Measurements from ENCODE around the gene STAM.
A peak's percentile ranks its signal among the peaks of the same experiment; 100 is the strongest.

STAM gene

GRCh38 chr10:17733620-17734019 lies 89.7 kb downstream of the STAM start:
- DNase-seq: no peak

- peak; percentile 65 for DNase-seq
Measured at GRCh38 chr10:17734432-17735080, 90.6 kb downstream of the STAM start.

GRCh38 chr10:17735166-17735941 lies 91.4 kb downstream of the STAM start:
- DNase-seq: peak; percentile 16

- no peak for DNase-seq
Measured at GRCh38 chr10:17736223-17736622, 92.3 kb downstream of the STAM start.

- peak; percentile 43 for DNase-seq
Measured at GRCh38 chr10:17737027-17737965, 93.3 kb downstream of the STAM start.

GRCh38 chr10:17740668-17741067 lies 96.7 kb downstream of the STAM start:
- no peak for DNase-seq

GRCh38 chr10:17742918-17743317 lies 99.0 kb downstream of the STAM start:
- peak; percentile 22 for DNase-seq

GRCh38 chr10:17743437-17743836 lies 99.5 kb downstream of the STAM start:
- DNase-seq: no peak

GRCh38 chr10:17744341-17744861 lies 100.5 kb downstream of the STAM start:
- DNase-seq: no peak

GRCh38 chr10:17747883-17748550 lies 104.1 kb downstream of the STAM start:
- no peak for DNase-seq

- no peak for DNase-seq
Measured at GRCh38 chr10:17749890-17750289, 105.9 kb downstream of the STAM start.

GRCh38 chr10:17751781-17752445 lies 108.0 kb downstream of the STAM start, which contains the start of gene TMEM236:
Gene TMEM236, plus strand, starts transcription at chr10:17752201. Its CDS starts 95 bp downstream, at chr10:17752296.
- DNase-seq: no peak

GRCh38 chr10:17756557-17757217 lies 112.7 kb downstream of the STAM start:
- no peak for DNase-seq

- DNase-seq: no peak
Measured at GRCh38 chr10:17758200-17758599, 114.2 kb downstream of the STAM start.

- DNase-seq: no peak
Measured at GRCh38 chr10:17758896-17759295, 114.9 kb downstream of the STAM start.

GRCh38 chr10:17764142-17764541 lies 120.2 kb downstream of the STAM start:
- DNase-seq: no peak

GRCh38 chr10:17765602-17766001 lies 121.7 kb downstream of the STAM start:
- DNase-seq: no peak
